ENCODE measurements around the gene PNMA6E. TPM values are rescaled to one million over a fixed set of nuclear protein-coding genes. Genes with fewer than 3 reads are reported as not detected.

PNMA6E gene
- total RNA-seq, 1 donor from 2014 or later: not detected

DNA sequence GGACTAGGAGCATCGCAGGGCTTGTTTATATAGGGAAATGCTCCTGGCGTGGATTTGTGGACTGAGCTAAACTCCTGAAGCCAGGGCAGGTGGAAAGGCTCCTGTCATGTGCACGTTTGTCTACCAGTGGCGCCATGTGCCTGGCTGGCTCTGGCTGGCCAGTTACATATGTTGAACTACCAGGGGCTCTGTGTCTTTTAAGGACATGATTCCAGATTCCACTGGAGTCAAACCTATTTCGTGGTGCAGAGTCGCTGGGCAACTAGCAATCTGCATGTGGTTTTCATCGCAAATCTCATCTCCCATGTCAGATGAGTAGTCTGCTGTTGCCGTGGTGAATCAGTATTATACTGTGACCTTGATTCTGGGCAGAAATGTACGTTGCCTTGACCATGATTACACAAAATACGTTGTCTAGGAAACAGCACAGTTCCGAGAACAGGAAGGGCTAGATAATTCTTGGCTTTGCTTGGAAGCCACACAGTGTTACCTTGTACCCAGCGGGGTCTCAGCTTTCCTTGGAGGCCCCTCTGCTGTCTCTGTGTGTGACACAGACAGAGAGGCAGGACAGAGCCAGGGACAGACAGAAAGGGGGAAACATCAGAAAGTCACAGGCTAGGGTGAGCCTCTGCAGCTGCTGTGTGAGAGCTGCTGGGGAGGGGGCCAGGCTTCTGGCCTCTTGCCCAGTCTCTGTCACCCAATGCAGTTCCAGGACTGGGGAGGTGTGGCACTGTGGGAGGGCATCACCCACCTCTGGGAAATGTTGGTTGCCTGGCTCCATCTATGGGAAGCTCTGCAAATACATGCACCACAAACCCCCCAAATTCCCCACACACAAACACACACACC lies 19.2 kb downstream of the PNMA6E start:
- intact Hi-C loops (cut with DNase I): no loop called here
- H3K27me3 ChIP-seq: no peaks in the 10 kb centered on the region
- H3K9me3 ChIP-seq: no peaks in the 10 kb centered on the region
- H3K4me1 ChIP-seq: peaks cover 5% of the 10 kb centered on the region
- no peak overlapping the region for H3K27ac ChIP-seq
- TF ChIP-seq POLR2A (IDR thresholded peaks at IDR 0.05): no peak
- TF ChIP-seq POLR2AphosphoS5 (IDR thresholded peaks at IDR 0.05; ENCODE audit: insufficient read depth in 1 of 2, low read depth in 1 of 2): no peak
- TF ChIP-seq, protein P1, sequence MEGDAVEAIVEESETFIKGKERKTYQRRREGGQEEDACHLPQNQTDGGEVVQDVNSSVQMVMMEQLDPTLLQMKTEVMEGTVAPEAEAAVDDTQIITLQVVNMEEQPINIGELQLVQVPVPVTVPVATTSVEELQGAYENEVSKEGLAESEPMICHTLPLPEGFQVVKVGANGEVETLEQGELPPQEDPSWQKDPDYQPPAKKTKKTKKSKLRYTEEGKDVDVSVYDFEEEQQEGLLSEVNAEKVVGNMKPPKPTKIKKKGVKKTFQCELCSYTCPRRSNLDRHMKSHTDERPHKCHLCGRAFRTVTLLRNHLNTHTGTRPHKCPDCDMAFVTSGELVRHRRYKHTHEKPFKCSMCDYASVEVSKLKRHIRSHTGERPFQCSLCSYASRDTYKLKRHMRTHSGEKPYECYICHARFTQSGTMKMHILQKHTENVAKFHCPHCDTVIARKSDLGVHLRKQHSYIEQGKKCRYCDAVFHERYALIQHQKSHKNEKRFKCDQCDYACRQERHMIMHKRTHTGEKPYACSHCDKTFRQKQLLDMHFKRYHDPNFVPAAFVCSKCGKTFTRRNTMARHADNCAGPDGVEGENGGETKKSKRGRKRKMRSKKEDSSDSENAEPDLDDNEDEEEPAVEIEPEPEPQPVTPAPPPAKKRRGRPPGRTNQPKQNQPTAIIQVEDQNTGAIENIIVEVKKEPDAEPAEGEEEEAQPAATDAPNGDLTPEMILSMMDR (IDR thresholded peaks at IDR 0.05): no peak
- H3K4me3 ChIP-seq: no peak overlapping the region
- DNase-seq (ENCODE audit: extremely low spot score in 2 of 2): no peak
- no peaks in the 10 kb centered on the region for H3K36me3 ChIP-seq

DNA sequence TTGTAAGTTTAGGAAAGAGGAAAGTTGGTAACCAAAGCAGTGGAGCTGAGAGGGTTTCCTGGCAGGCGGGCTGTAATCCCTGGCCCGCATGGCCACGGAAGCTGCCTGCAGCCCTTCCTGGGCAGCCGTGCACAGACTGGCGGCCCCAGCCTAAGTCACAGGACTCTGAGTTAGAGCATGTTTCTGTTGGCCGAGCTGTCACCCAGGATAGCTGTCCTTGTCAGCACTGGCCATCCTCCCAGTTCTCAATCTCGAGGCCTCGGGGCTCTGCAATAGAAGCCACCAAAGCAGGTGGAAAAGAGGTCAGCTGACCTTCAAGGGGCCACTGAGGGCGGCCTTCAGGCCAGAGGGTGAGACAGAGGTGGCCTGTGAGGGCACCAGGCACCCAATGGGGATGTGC lies 20.5 kb downstream of the PNMA6E start:
- intact Hi-C loops (cut with DNase I): no loop called here
- Histone ChIP-seq H3K4me3 (no peak overlapping the region), H3K4me1 (peaks cover 5% of the 10 kb centered on the region), H3K27ac (no peak overlapping the region), H3K27me3 (no peaks in the 10 kb centered on the region), H3K9me3 (no peaks in the 10 kb centered on the region), H3K36me3 (no peaks in the 10 kb centered on the region)
- no peak for DNase-seq (ENCODE audit: extremely low spot score in 2 of 2)
- TF ChIP-seq POLR2AphosphoS5 (IDR thresholded peaks at IDR 0.05; ENCODE audit: insufficient read depth in 1 of 2, low read depth in 1 of 2) (no peak), POLR2A (IDR thresholded peaks at IDR 0.05) (no peak)
- TF ChIP-seq, protein P1 (IDR thresholded peaks at IDR 0.05): no peak

DNA sequence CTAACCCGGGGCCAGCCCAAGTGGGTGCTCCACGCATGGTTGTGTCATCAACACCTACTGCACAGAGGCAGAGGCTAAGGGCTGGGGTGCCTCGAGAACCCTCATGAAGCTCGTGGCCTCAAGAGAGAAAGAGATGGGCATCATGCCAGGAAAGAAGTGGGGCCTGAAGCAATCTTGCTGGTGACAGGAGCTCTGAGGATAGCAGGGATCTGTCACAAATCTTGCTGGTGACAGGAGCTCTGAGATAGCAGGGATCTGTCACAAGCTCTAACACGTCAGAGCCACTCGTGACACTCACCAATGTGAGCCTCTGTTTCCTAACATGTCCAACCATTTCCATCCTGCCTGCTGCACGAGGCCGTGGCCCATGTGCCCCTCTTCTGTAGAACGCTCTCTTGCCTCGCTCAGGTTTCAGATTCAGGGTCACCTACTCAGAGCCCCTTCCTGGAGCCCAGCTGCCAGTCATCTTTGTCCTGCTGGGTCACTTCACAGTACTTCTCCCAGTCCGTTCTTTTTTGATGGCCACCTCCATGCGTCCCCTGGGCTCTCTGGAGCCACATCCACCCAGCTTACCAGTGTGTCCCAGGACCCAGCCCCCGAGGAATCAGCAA lies 21.1 kb downstream of the PNMA6E start:
- H3K27ac ChIP-seq: no peak overlapping the region
- H3K9me3 ChIP-seq: no peaks in the 10 kb centered on the region
- H3K4me3 ChIP-seq: no peak overlapping the region
- peaks cover 5% of the 10 kb centered on the region for H3K4me1 ChIP-seq
- intact Hi-C loops (cut with DNase I): no loop called here
- H3K36me3 ChIP-seq: no peaks in the 10 kb centered on the region
- H3K27me3 ChIP-seq: no peaks in the 10 kb centered on the region
- DNase-seq (ENCODE audit: extremely low spot score in 2 of 2): no peak
- TF ChIP-seq POLR2A (IDR thresholded peaks at IDR 0.05) (no peak), POLR2AphosphoS5 (IDR thresholded peaks at IDR 0.05; ENCODE audit: insufficient read depth in 1 of 2, low read depth in 1 of 2) (no peak)
- TF ChIP-seq, protein P1 (IDR thresholded peaks at IDR 0.05): no peak

DNA sequence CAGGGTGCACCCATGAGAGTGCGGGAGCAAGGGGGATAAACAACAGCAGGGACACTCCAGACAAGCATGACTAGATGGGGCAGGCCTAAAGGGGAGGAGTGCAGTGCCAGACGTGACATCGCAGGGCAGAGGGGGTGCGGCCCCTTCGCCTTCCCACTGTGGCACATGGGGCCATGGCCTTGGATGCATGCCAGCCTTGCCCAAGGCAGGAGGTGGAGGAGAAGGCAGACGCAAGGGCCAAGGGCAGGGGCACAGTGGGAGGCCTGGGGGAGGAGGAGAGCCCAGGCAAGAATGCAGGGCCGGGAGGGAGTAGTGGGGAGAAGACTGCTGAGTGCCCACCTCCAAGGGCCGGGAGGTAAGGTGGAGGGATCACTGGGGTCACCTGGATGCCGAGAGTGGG lies 21.6 kb downstream of the PNMA6E start:
- TF ChIP-seq POLR2A (IDR thresholded peaks at IDR 0.05) (no peak), POLR2AphosphoS5 (IDR thresholded peaks at IDR 0.05; ENCODE audit: insufficient read depth in 1 of 2, low read depth in 1 of 2) (no peak)
- TF ChIP-seq, protein P1 (IDR thresholded peaks at IDR 0.05): no peak
- intact Hi-C loops (cut with DNase I): no loop called here

DNA sequence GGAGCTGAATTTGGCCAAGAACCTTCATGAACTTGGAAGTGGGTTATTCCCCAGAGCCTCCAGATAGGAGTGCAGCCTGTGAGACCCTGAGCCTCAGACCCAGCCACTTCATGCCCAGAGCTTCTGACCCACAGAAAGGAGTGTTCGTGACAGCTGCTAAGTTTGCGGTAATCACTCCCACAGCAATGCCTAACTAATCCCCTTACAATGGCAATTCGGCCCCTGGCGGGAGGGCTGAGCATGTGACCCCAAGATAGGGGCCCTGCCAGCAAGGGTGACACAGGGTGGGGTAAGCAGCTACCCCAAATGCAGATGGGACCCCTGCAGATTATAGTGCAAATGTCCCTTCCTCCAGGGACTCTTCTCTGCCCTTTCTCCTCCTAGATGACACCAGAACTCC lies 22.5 kb downstream of the PNMA6E start:
- Histone ChIP-seq H3K9me3 (no peaks in the 10 kb centered on the region), H3K27ac (no peak overlapping the region), H3K4me1 (peaks cover 5% of the 10 kb centered on the region), H3K27me3 (no peaks in the 10 kb centered on the region), H3K36me3 (no peaks in the 10 kb centered on the region), H3K4me3 (no peak overlapping the region)
- intact Hi-C loops (cut with DNase I): no loop called here
- DNase-seq (ENCODE audit: extremely low spot score in 2 of 2): no peak
- TF ChIP-seq, protein P1 (IDR thresholded peaks at IDR 0.05): no peak
- TF ChIP-seq POLR2A (IDR thresholded peaks at IDR 0.05) (no peak), POLR2AphosphoS5 (IDR thresholded peaks at IDR 0.05; ENCODE audit: insufficient read depth in 1 of 2, low read depth in 1 of 2) (no peak)

More for the DNA sequence above, 21.6 kb downstream of the PNMA6E start:
- Histone ChIP-seq H3K27ac (no peak overlapping the region), H3K4me1 (peaks cover 5% of the 10 kb centered on the region), H3K27me3 (no peaks in the 10 kb centered on the region), H3K9me3 (no peaks in the 10 kb centered on the region), H3K4me3 (no peak overlapping the region), H3K36me3 (no peaks in the 10 kb centered on the region)
- DNase-seq (ENCODE audit: extremely low spot score in 2 of 2): no peak

Data from vagina (tissue), 2 donors.